Body of pancreas (tissue), 4 donors: ENCODE results near the gene GABRA5.

Experiments
- POLR2A ChIP-seq, 3 donors: fragments of 450-650 bp; IDR thresholded peaks; one replicate each; pipeline ENCODE4 v1.6.1; 2016; ENCODE audit warnings: antibody characterized with exemption in 3 of 3, mild to moderate bottlenecking in 2 of 3
- TF ChIP-seq, protein P1 (sequence below), 7 experiments: fragments of 450-650 bp in 4 of 7; fragments of 200-600 bp in 3 of 7; sonication (generic) in 3 of 7; IDR thresholded peaks; one replicate each; pipeline ENCODE4 v1.5.1; 2016 to 2019; ENCODE audit warnings: antibody characterized with exemption in 7 of 7

DNA sequence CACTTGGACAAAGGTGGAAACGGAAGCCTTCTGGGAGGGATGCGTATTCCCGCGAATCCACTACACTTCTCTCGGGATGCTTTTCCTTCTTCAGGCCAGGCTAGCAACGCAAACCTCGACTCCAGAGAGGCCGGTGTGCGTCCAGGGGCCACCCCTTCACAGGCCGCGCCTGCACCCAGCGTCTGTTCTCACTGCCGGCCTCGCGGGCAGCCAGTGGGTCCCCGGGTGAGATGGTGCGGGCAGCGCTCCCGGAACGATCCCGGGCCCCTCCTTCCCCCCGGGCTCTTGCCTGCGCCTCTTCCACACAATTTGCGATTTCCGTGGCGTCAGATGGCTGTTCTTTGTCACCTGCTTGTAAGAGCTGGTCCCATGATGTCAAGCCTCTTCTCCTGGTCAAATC is 27.3 kb downstream of the GABRA5 start:
- TF ChIP-seq, protein P1, sequence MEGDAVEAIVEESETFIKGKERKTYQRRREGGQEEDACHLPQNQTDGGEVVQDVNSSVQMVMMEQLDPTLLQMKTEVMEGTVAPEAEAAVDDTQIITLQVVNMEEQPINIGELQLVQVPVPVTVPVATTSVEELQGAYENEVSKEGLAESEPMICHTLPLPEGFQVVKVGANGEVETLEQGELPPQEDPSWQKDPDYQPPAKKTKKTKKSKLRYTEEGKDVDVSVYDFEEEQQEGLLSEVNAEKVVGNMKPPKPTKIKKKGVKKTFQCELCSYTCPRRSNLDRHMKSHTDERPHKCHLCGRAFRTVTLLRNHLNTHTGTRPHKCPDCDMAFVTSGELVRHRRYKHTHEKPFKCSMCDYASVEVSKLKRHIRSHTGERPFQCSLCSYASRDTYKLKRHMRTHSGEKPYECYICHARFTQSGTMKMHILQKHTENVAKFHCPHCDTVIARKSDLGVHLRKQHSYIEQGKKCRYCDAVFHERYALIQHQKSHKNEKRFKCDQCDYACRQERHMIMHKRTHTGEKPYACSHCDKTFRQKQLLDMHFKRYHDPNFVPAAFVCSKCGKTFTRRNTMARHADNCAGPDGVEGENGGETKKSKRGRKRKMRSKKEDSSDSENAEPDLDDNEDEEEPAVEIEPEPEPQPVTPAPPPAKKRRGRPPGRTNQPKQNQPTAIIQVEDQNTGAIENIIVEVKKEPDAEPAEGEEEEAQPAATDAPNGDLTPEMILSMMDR (IDR thresholded peaks at IDR 0.05), result no peak
- TF ChIP-seq POLR2A (IDR thresholded peaks at IDR 0.05), result no peak
